ENCODE data around the gene OR52B6. TPM values are rescaled to one million over a fixed set of nuclear protein-coding genes. Genes with fewer than 3 reads are reported as not detected.

The OR52B6 gene
- polyA plus RNA-seq, 10 donors, result not detected

Other genes with a start within 250 kb of the OR52B6 start
- gene OR51B5, start 237.4 kb upstream of the OR52B6 start, polyA plus RNA-seq (ENCODE audit: insufficient read length in 10 of 10), result under 1 TPM in 1 of 10 donors, not detected in 9; 0.15 TPM
- gene OR51B6, start 229.4 kb upstream of the OR52B6 start, polyA plus RNA-seq (ENCODE audit: insufficient read length in 10 of 10), result not detected
- gene OR51M1, start 197.1 kb upstream of the OR52B6 start, polyA plus RNA-seq (ENCODE audit: insufficient read length in 10 of 10), result not detected
- gene OR51Q1, start 158.8 kb upstream of the OR52B6 start, polyA plus RNA-seq (ENCODE audit: insufficient read length in 10 of 10), result not detected
- not detected for gene OR51I1, start 139.4 kb upstream of the OR52B6 start, polyA plus RNA-seq (ENCODE audit: insufficient read length in 10 of 10)
- gene OR51I2, start 131.6 kb upstream of the OR52B6 start, polyA plus RNA-seq (ENCODE audit: insufficient read length in 10 of 10), result not detected
- gene OR52D1, start 92.2 kb upstream of the OR52B6 start, polyA plus RNA-seq (ENCODE audit: insufficient read length in 10 of 10), result not detected
- gene UBQLN3, start 70.9 kb upstream of the OR52B6 start, polyA plus RNA-seq (ENCODE audit: insufficient read length in 10 of 10), result not detected
- under 1 TPM; 0.05 to 0.53 (median 0.19) TPM for gene UBQLNL, start 64.2 kb upstream of the OR52B6 start, polyA plus RNA-seq (ENCODE audit: insufficient read length in 10 of 10)
- gene OR52H1, start 32.3 kb upstream of the OR52B6 start, polyA plus RNA-seq (ENCODE audit: insufficient read length in 10 of 10), result not detected
- gene TRIM6, start 15.8 kb downstream of the OR52B6 start, polyA plus RNA-seq (ENCODE audit: insufficient read length in 10 of 10), result 1 to 10 TPM; 1.0 to 2.3 (median 1.6) TPM
- gene TRIM34, start 44.1 kb downstream of the OR52B6 start, polyA plus RNA-seq (ENCODE audit: insufficient read length in 10 of 10), result 1 to 10 TPM; 3.9 to 6.8 (median 4.7) TPM
- gene TRIM5, start 104.2 kb downstream of the OR52B6 start, polyA plus RNA-seq (ENCODE audit: insufficient read length in 10 of 10), result 10 to 100 TPM in 9 of 10 donors, 1 to 10 TPM in 1; 9.9 to 17.8 (median 13.6) TPM
- 10 to 100 TPM in 6 of 10 donors, 1 to 10 TPM in 4; 4.5 to 16.0 (median 10.6) TPM for gene TRIM22, start 108.9 kb downstream of the OR52B6 start, polyA plus RNA-seq (ENCODE audit: insufficient read length in 10 of 10)
- not detected for gene OR56B1, start 155.6 kb downstream of the OR52B6 start, polyA plus RNA-seq (ENCODE audit: insufficient read length in 10 of 10)
- gene OR52N4, start 173.4 kb downstream of the OR52B6 start, polyA plus RNA-seq (ENCODE audit: insufficient read length in 10 of 10), result under 1 TPM in 1 of 10 donors, not detected in 9; 0.18 TPM
- not detected for gene OR52N5, start 202.5 kb downstream of the OR52B6 start, polyA plus RNA-seq (ENCODE audit: insufficient read length in 10 of 10)
- gene OR52N1, start 210.4 kb downstream of the OR52B6 start, polyA plus RNA-seq (ENCODE audit: insufficient read length in 10 of 10), result not detected
- gene OR52N2, start 228.0 kb downstream of the OR52B6 start, polyA plus RNA-seq (ENCODE audit: insufficient read length in 10 of 10), result not detected

Measured in muscle of back (tissue), 10 donors.